Measurements from ENCODE around the gene PEAK1.
A peak's percentile ranks its signal among the peaks of the same experiment; 100 is the strongest.

PEAK1 gene

DNA sequence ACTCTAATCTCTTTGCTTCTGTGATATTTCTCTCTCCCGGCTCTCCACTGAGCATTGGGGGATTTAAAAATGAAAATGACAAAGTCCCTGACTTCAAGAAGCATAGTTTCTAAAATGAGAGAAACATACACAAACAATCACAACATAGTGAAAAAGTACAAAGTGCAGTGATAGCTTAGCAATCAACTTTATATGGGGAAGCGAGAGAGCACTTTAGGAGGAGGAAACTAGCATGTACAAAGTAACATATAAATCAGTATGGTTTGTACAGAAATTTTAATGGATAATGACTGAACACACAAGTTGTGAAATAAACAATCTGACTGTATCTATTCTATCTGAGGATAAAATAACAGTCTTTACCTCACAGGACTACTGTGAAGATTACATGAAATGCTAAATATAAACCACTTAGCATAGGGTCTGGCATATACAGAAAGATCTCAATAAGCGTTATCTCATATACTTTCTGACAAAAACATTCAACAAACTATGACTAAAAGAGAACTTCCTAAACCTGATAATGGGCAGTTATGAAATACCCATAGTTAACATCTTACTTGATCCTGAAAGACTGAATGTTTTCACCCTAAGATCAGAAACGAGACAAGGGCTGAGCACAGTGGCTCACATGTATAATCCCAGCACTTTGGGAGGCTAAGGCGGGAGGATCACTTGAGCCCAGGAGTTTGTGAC lies 61.2 kb downstream of the PEAK1 start:
- no peak for DNase-seq

DNA sequence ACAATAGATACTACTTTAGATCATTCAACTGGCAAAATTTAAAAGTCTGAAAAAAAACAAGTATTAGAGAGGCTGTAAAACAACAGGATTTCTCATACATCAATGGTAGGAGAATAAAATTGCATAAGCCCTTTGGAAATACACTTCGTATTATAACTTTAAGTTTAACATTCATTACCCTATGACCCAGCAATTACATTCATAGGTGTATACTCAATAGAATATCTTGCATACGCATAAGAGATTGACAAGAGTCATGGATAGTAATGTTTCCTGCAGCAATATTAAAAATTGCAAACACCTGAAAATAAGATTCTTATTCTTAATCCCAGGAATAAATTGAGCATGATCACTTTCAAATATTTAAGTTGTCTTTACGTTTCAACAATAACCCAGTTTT lies 63.6 kb downstream of the PEAK1 start:
- DNase-seq, result no peak

DNA sequence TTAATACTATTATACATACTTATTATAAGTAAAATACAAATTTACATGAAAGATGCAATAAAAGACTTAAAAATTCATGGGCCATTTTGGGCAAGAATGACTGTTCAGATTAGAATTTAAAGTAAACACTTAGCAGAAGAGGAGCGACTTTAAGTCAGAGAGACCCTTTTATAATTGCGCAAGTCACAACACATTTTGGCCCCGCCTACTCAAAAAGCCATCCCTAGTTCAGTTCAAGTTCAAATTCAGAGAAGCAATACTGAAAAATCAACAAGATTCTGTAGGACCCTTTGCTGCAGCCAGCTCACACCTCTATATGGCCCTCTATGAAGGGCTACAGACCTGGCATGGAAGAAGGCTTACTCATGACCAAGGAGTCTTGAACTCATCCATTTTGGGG lies 64.6 kb downstream of the PEAK1 start:
- DNase-seq, result no peak

DNA sequence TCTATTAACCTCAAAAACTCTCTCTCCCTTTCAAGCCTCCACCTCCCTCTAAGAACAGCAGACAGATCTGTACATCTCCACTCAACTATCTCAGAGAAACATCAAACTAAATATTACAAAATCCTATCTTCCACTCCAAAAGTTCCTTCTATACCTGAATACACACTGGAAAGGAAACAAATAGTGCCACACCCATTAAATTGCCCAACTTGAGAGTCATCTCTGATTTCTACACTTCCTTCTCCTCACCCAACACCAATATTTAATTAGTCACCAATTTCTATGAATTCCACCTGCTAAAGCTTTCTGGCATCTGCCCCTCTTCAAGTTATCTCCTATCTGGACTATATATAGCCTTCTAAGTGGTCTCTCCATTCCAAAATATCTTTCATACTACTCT lies 65.8 kb downstream of the PEAK1 start:
- DNase-seq, result no peak

- DNase-seq, result no peak
These were observed 67.0 kb downstream of the PEAK1 start for GRCh38 chr15:77352887-77353286.

- DNase-seq, result no peak
These were observed 69.1 kb downstream of the PEAK1 start for GRCh38 chr15:77350792-77351191.

- DNase-seq, result no peak
These were observed 70.2 kb downstream of the PEAK1 start for GRCh38 chr15:77349666-77350065.

GRCh38 chr15:77348511-77348910 lies 71.4 kb downstream of the PEAK1 start:
- no peak for DNase-seq

GRCh38 chr15:77347197-77347596 lies 72.7 kb downstream of the PEAK1 start:
- DNase-seq, result peak; percentile 7

DNA sequence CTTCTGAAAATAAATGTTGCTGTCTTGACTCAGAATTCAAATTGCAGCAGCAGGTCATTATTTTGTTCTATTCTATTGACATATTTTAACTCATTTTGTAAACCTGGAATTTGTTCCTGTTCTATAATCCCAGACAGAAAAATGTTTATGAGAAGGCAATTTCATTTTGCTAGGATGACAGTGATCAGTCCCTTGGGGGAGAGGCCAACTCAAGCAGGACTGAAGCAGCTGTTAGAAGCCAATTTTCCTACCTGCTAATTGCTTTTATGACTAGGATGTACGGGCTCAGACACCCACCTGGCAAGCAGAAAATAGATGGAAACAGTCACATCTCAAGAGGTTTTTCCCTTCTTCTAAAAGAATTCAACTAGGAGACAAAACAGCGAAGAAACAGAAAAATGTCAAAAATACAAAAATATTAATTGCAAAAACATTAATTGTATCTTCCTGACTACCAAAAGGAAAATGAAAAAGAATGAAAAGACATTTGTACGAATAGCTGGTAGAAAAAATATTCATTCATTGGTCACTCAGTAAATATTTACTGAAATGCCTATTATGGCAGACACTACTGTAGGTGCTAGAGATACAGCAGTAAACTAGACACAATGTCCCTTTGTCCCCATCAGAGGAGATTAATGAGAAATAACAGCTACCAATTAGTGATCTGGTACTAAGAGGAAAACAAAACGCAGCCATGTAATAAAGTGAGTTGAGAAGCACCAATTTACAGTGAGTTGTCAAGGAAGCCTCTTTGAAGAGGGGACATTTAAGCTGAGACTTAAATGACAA lies 73.5 kb downstream of the PEAK1 start:
- no peak for DNase-seq

GRCh38 chr15:77342807-77343206 lies 77.1 kb downstream of the PEAK1 start:
- no peak for DNase-seq

- DNase-seq, result no peak
These were observed 79.7 kb downstream of the PEAK1 start for GRCh38 chr15:77340245-77340644.

DNA sequence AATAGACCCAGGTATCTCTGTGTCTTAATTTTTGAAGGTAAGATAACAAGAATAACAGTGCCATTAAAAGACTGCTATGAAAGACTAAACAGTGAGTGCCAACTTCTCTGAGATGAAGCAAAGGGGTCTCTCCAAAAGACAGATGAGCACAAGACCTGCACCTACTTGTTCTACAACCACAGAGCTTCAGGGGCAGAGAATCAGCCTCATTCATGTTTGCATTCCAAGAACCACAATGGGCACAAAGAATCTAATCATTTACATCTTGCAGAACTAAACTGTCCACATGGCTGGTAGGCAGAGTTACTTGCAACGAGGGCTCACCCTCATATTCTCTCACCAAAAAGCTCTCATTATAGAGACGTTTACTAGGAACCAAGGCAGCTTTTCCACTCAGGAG lies 83.9 kb downstream of the PEAK1 start:
- no peak for DNase-seq

GRCh38 chr15:77335298-77335697 lies 84.6 kb downstream of the PEAK1 start:
- DNase-seq, result no peak

DNA sequence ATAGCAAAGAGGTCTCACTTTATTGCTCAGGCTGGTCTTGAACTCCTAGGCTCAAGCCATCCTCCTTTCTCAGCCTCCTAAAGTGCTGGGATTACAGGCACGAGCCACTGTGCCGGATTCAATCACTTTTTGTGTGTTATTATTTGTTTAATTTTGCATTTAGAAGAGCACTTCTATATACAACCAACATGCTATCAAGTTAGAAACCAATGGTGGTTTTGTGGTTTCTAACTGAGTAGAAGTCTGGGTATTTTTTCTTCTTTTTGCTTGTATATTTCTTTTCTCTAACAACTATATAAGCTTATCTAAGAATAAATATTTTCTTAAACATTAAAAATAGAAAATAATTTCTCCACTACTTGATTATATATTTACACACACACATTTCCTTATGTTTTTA lies 86.7 kb downstream of the PEAK1 start:
- DNase-seq, result no peak

DNA sequence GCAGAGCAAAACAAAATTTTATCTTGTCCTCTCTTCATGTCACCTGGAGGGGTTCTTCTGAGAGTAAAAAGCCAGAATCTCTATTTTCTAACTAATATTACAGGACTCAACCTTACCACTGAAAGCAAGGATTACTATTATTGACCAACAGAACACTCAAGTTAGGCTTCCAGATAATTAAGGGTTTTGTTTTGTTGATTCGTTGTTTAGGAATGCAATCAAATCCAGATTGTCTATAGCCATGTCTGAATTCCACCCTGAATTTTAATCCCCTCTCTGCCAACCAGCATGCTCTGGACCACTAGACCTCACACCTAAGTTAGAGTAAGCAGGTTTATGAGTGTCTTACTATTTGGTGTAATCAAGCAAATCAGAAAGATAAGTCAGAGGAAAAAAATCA lies 90.7 kb downstream of the PEAK1 start:
- DNase-seq, result no peak

DNA sequence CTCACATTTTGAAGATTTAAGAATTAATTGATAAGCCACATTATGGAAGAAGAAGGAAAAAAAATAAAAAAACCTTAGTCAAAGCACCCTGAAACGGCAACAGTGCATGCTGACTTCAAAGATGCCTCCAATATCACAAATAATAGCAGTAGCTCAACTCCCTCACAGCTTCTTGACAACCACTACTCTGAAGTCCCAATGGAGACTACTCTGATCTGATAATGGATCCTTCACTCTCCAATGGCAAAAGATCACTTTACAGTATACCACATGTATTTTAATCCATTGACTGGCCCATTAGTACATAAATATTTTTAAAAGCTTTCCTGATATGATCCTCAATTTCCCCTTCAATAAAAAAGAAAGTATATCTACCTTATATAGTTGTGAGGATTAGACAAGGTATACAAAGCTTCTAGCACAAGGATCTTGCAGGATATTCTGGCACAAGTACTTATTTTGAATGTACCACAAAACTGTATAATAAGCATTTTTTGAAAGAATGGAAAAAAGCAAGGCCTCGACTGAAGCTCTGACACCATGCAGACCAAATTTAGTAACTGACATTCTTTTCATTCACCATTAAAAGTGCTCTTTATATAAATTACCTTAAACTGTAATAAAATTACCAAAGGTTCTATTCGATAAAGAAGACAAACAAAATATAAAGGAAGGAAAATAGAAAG lies 91.9 kb downstream of the PEAK1 start:
- no peak for DNase-seq

DNA sequence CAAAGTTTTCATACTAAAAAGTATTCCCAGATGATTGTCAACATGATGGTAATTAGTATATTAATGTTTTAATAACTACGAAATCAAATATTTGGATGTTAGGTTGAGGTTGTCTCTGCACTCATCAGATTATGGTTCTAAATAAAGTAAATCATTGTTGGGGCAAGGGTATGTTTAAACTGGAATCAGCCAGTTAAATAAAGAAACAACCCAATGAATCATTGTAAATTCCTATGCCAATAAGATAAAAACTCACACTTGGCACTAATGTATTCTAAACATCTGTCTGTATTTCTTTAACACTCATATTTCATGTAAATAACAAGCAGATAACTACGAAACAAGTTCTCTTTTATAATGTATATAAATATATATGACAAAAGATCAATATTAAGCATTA lies 92.7 kb downstream of the PEAK1 start:
- DNase-seq, result no peak

- DNase-seq, result no peak
These were observed 93.5 kb downstream of the PEAK1 start for GRCh38 chr15:77326366-77326765.

GRCh38 chr15:77312523-77312922 lies 107.4 kb downstream of the PEAK1 start:
- no peak for DNase-seq

- no peak for DNase-seq
These were observed 108.1 kb downstream of the PEAK1 start for GRCh38 chr15:77311618-77312398.

- DNase-seq, result no peak
These were observed 108.9 kb downstream of the PEAK1 start for GRCh38 chr15:77311020-77311419.

GRCh38 chr15:77309392-77309791 lies 110.5 kb downstream of the PEAK1 start:
- DNase-seq, result no peak
